ENCODE results near the gene MESP2.

DNA sequence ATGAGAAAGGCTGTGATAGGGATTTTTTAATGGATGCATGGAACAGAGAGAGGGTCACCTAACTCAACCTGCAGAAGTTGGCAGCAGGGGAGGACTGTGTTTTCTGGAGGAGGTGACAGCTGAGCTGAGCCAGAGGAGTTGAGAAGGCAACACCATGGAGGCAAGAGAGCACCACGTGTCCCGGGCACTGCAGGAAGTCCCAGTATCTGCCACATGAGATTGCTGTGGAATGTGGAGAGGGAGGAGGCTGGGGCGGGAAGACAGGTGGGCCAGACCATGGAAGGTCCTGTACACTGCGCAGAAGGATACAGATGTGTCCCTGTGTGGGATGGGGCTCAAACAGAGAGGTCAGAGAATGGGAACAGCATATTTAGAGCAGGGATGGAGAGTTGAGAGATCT, 40.4 kb upstream of the MESP2 start:
- TF ChIP-seq, protein P1, sequence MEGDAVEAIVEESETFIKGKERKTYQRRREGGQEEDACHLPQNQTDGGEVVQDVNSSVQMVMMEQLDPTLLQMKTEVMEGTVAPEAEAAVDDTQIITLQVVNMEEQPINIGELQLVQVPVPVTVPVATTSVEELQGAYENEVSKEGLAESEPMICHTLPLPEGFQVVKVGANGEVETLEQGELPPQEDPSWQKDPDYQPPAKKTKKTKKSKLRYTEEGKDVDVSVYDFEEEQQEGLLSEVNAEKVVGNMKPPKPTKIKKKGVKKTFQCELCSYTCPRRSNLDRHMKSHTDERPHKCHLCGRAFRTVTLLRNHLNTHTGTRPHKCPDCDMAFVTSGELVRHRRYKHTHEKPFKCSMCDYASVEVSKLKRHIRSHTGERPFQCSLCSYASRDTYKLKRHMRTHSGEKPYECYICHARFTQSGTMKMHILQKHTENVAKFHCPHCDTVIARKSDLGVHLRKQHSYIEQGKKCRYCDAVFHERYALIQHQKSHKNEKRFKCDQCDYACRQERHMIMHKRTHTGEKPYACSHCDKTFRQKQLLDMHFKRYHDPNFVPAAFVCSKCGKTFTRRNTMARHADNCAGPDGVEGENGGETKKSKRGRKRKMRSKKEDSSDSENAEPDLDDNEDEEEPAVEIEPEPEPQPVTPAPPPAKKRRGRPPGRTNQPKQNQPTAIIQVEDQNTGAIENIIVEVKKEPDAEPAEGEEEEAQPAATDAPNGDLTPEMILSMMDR (IDR thresholded peaks at IDR 0.05) = no peak
- TF ChIP-seq ZFX (IDR thresholded peaks at IDR 0.05; ENCODE audit: borderline replicate concordance) = no peak

Data from 22Rv1 (cell line).